Endothelial cell of umbilical vein (primary cell): ENCODE data around the gene SLC25A30.

Source experiments
- MYC ChIP-seq: IDR thresholded peaks from one replicate; pipeline ENCODE4 v1.6.1; 2011; ENCODE audit warnings: mild to moderate bottlenecking, low read depth, low read length
- POLR2A ChIP-seq: IDR thresholded peaks from 2 replicates; pipeline ENCODE4 v1.6.1; 2012; ENCODE audit warnings: low read depth, mild to moderate bottlenecking, control low read depth, low read length

GRCh38 chr13:45369116-45369515, 49.1 kb downstream of the SLC25A30 start:
- TF ChIP-seq POLR2A (no peak), MYC (no peak)
